Fibroblast of lung (primary cell): Measurements from ENCODE around the gene MESD. TPM values are rescaled to one million over a fixed set of nuclear protein-coding genes. Genes with fewer than 3 reads are reported as not detected.
A peak's percentile ranks its signal among the peaks of the same experiment; 100 is the strongest.

Source experiments
- DNase-seq, 2 donors: peaks; one replicate each; pipeline versions ENCODE4 v3.0.0 to v3.0.0-alpha.2; 2010; ENCODE audit warnings: low read depth in 2 of 2
- H2AFZ ChIP-seq: 2 replicates; pipeline ENCODE4 v1.5.1; 2012; ENCODE audit warnings: low read length, control low read depth, inconsistent platforms
- H3K27ac ChIP-seq: 2 replicates; pipeline ENCODE4 v1.5.1; 2011; ENCODE audit warnings: low read length, control low read depth; ENCODE audit not compliant: insufficient read depth
- H3K27me3 ChIP-seq: 2 replicates; pipeline ENCODE4 v1.5.1; 2011; ENCODE audit warnings: mild to moderate bottlenecking, low read length; ENCODE audit not compliant: control insufficient read depth, insufficient read depth
- H3K36me3 ChIP-seq: 2 replicates; pipeline ENCODE4 v1.5.1; 2011; ENCODE audit warnings: low read length; ENCODE audit not compliant: control insufficient read depth, insufficient read depth
- H3K4me1 ChIP-seq: 2 replicates; pipeline ENCODE4 v1.5.1; 2011; ENCODE audit warnings: low read length; ENCODE audit not compliant: control insufficient read depth, insufficient read depth; ENCODE audit errors: extremely low read depth
- H3K4me2 ChIP-seq: 2 replicates; pipeline ENCODE4 v1.5.1; 2011; ENCODE audit warnings: low read length, control low read depth; ENCODE audit not compliant: insufficient read depth; ENCODE audit errors: extremely low read depth
- H3K4me3 ChIP-seq, 4 experiments: fragments of 200-600 bp in 1 of 4; sonication (generic) in 1 of 4; replicated peaks in 1 of 4; 2 replicates each; pipeline ENCODE4 v1.5.1; 2011 to 2016; ENCODE audit warnings: low read length in 4 of 4, low read depth in 3 of 4, mild to moderate bottlenecking in 3 of 4, control low read depth in 2 of 4, inconsistent platforms in 1 of 4, mixed read lengths in 1 of 4; ENCODE audit not compliant: insufficient read depth in 1 of 4; ENCODE audit errors: control extremely low read depth in 1 of 4
- H3K79me2 ChIP-seq: 2 replicates; pipeline ENCODE4 v1.5.1; 2012; ENCODE audit warnings: mild to moderate bottlenecking, low read length, inconsistent platforms; ENCODE audit not compliant: control insufficient read depth, insufficient read depth
- H3K9ac ChIP-seq: 2 replicates; pipeline ENCODE4 v1.5.1; 2011; ENCODE audit warnings: mild to moderate bottlenecking, low read length, control low read depth; ENCODE audit not compliant: insufficient read depth
- H3K9me3 ChIP-seq: 2 replicates; pipeline ENCODE4 v1.5.1; 2012; ENCODE audit warnings: low read depth, low read length; ENCODE audit not compliant: control insufficient read depth, insufficient read depth
- H4K20me1 ChIP-seq: 2 replicates; pipeline ENCODE4 v1.5.1; 2011; ENCODE audit warnings: low read length; ENCODE audit not compliant: control insufficient read depth, insufficient read depth; ENCODE audit errors: extremely low read depth
- CTCF ChIP-seq, 2 donors: IDR thresholded peaks in 1 of 2; conservative IDR thresholded peaks in 1 of 2; 1 replicate in 1 of 2; 2 replicates in 1 of 2; pipeline ENCODE4 v1.5.1; 2011 to 2012; ENCODE audit warnings: low read length in 2 of 2, control low read depth in 1 of 2, inconsistent platforms in 1 of 2, low read depth in 1 of 2, mild to moderate bottlenecking in 1 of 2
- EZH2 ChIP-seq: IDR thresholded peaks from 2 replicates; pipeline ENCODE4 v1.5.1; 2012; ENCODE audit warnings: low read length, control low read depth, mild to moderate bottlenecking; ENCODE audit errors: missing control alignments
- polyA plus RNA-seq, 2 donors: library from polyadenylated mRNA; depleted of rRNA in 1 of 2; stranded (reverse) in 1 of 2; unstranded in 1 of 2; fragments of >200 nt; gene quantifications; 2 replicates each; pipeline ENCODE4 v1.2.1, GENCODE V29; 2011 to 2012; ENCODE audit warnings: missing spikeins in 1 of 2
- total RNA-seq: library from RNA; depleted of rRNA; stranded (reverse); fragments of >200 nt; gene quantifications from 2 replicates; pipeline ENCODE4 v1.2.1, GENCODE V29; 2014

The MESD gene
- total and polyA plus RNA-seq, 2 donors (not counting 1 experiment from before 2014, with no cell fraction given), result 21.3 to 26.0 TPM

GRCh38 chr15:81029414-81030300 lies 40.0 kb upstream of the MESD start:
- no peaks in the 10 kb centered on the region for H3K4me1 ChIP-seq
- H3K4me2 ChIP-seq, result no peak overlapping the region
- no peaks in the 10 kb centered on the region for H3K79me2 ChIP-seq
- DNase-seq, result peak; percentile 17 to 34
- TF ChIP-seq EZH2, result no peak
- TF ChIP-seq CTCF (conservative IDR thresholded peaks at IDR 0.05 in 1 of 2, IDR thresholded peaks at IDR 0.05 in 1 of 2; ENCODE audit: low read depth in 1 of 2, low read length in 2 of 2), result no peak
- no peak overlapping the region for H3K4me3 ChIP-seq
- no peaks in the 10 kb centered on the region for H3K27me3 ChIP-seq
- no peaks in the 10 kb centered on the region for H3K36me3 ChIP-seq
- no peaks in the 10 kb centered on the region for H4K20me1 ChIP-seq
- no peak overlapping the region for H3K9ac ChIP-seq
- H2AFZ ChIP-seq, result no peak overlapping the region
- H3K27ac ChIP-seq, result no peak overlapping the region
- H3K9me3 ChIP-seq, result no peaks in the 10 kb centered on the region

GRCh38 chr15:81026836-81027599 lies 37.4 kb upstream of the MESD start:
- no peaks in the 10 kb centered on the region for H3K4me1 ChIP-seq
- no peaks in the 10 kb centered on the region for H4K20me1 ChIP-seq
- H3K27ac ChIP-seq, result no peak overlapping the region
- no peaks in the 10 kb centered on the region for H3K27me3 ChIP-seq
- no peaks in the 10 kb centered on the region for H3K36me3 ChIP-seq
- DNase-seq, result peak in 1 of 2 donors; percentile 35
- H3K9me3 ChIP-seq, result no peaks in the 10 kb centered on the region
- no peak overlapping the region for H3K4me2 ChIP-seq
- TF ChIP-seq EZH2, result no peak
- no peak for TF ChIP-seq CTCF (conservative IDR thresholded peaks at IDR 0.05 in 1 of 2, IDR thresholded peaks at IDR 0.05 in 1 of 2; ENCODE audit: low read depth in 1 of 2, low read length in 2 of 2)
- H3K4me3 ChIP-seq, result no peak overlapping the region
- H2AFZ ChIP-seq, result no peak overlapping the region
- no peak overlapping the region for H3K9ac ChIP-seq
- no peaks in the 10 kb centered on the region for H3K79me2 ChIP-seq

GRCh38 chr15:81025721-81026370 lies 36.2 kb upstream of the MESD start:
- H2AFZ ChIP-seq, result no peak overlapping the region
- H3K36me3 ChIP-seq, result no peaks in the 10 kb centered on the region
- no peaks in the 10 kb centered on the region for H3K27me3 ChIP-seq
- no peaks in the 10 kb centered on the region for H3K79me2 ChIP-seq
- H3K4me1 ChIP-seq, result no peaks in the 10 kb centered on the region
- no peak overlapping the region for H3K4me2 ChIP-seq
- H3K27ac ChIP-seq, result no peak overlapping the region
- TF ChIP-seq CTCF (conservative IDR thresholded peaks at IDR 0.05 in 1 of 2, IDR thresholded peaks at IDR 0.05 in 1 of 2; ENCODE audit: low read depth in 1 of 2, low read length in 2 of 2) (no peak), EZH2 (no peak)
- no peaks in the 10 kb centered on the region for H4K20me1 ChIP-seq
- H3K9ac ChIP-seq, result no peak overlapping the region
- DNase-seq, result no peak
- no peaks in the 10 kb centered on the region for H3K9me3 ChIP-seq
- no peak overlapping the region for H3K4me3 ChIP-seq
